PFSK-1 (cell line): Measurements from ENCODE around the gene EPHA4.

Source experiments
- FOXP2 ChIP-seq: optimal IDR thresholded peaks from 2 replicates; pipeline ENCODE3; 2011; ENCODE audit warnings: borderline replicate concordance, control low read depth, inconsistent platforms; ENCODE audit not compliant: insufficient read depth; ENCODE audit errors: extremely low read length, extremely low read depth
- POLR2AphosphoS5 ChIP-seq: IDR thresholded peaks from 2 replicates; pipeline ENCODE4 v1.6.1; 2012; ENCODE audit warnings: low read depth, mild to moderate bottlenecking, control low read depth, low read length, moderate library complexity
- REST ChIP-seq, 2 experiments: IDR thresholded peaks; 2 replicates each; pipeline versions ENCODE4 v1.6.1 to v1.8.0; 2011 to 2012; ENCODE audit warnings: low read depth in 2 of 2, low read length in 2 of 2, control low read depth in 1 of 2, inconsistent platforms in 1 of 2, mild to moderate bottlenecking in 1 of 2, moderate library complexity in 1 of 2; ENCODE audit not compliant: insufficient read depth in 1 of 2
- SIN3A ChIP-seq: IDR thresholded peaks from 2 replicates; pipeline ENCODE4 v1.6.1; 2012; ENCODE audit warnings: mild to moderate bottlenecking, low read length, moderate library complexity, borderline replicate concordance; ENCODE audit not compliant: insufficient read depth
- TAF1 ChIP-seq: IDR thresholded peaks from 2 replicates; pipeline ENCODE4 v1.6.1; 2012; ENCODE audit warnings: low read length, control low read depth, borderline replicate concordance; ENCODE audit not compliant: insufficient read depth

The EPHA4 gene

GRCh38 chr2:221493391-221493790, 78.7 kb downstream of the EPHA4 start:
- no peak for TF ChIP-seq TAF1
- no peak for TF ChIP-seq FOXP2
- no peak for TF ChIP-seq POLR2AphosphoS5

GRCh38 chr2:221492636-221493035, 79.5 kb downstream of the EPHA4 start:
- TF ChIP-seq POLR2AphosphoS5 = no peak
- TF ChIP-seq SIN3A = no peak
- no peak for TF ChIP-seq FOXP2
- TF ChIP-seq REST (IDR thresholded peaks at IDR 0.05; ENCODE audit: insufficient read depth in 1 of 2, low read depth in 2 of 2, low read length in 2 of 2) = no peak
- no peak for TF ChIP-seq TAF1

DNA sequence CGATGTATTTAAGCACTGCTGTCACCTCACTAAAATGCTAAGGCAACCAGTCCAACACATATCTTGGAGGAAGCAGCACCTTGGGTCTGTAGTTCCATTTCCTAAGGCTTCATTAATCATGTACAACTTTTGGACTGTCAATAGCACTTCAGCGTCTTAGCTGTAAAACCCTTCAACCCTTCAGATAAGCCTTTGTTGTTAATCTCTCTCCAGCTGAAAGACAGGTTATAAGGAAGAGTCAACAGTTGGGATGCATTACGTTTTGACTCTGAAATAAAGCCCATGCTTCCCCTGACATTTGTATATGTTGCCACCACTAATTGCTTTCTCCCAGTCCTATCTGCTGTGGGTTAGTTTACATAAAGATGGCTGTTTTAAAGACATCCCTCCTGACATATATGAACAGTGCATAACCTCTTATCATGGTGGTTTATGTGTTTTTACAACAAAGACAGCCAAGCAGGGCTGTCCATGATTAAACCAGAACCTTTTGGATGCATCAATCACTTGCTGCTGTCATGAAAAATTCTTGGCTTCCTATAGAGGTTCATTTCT, 81.5 kb downstream of the EPHA4 start:
- no peak for TF ChIP-seq POLR2AphosphoS5

GRCh38 chr2:221488136-221488807, 83.8 kb downstream of the EPHA4 start:
- TF ChIP-seq POLR2AphosphoS5 = no peak
- no peak for TF ChIP-seq REST (IDR thresholded peaks at IDR 0.05; ENCODE audit: insufficient read depth in 1 of 2, low read depth in 2 of 2, low read length in 2 of 2)
- TF ChIP-seq FOXP2 = no peak
- TF ChIP-seq TAF1 = no peak
- no peak for TF ChIP-seq SIN3A

- no peak for TF ChIP-seq TAF1
- TF ChIP-seq REST (IDR thresholded peaks at IDR 0.05; ENCODE audit: insufficient read depth in 1 of 2, low read depth in 2 of 2, low read length in 2 of 2) = no peak
- TF ChIP-seq POLR2AphosphoS5 = no peak
- no peak for TF ChIP-seq SIN3A
- TF ChIP-seq FOXP2 = no peak
Measured at GRCh38 chr2:221486106-221486505, 86.0 kb downstream of the EPHA4 start.

- TF ChIP-seq POLR2AphosphoS5 (no peak), TAF1 (no peak), REST (IDR thresholded peaks at IDR 0.05; ENCODE audit: insufficient read depth in 1 of 2, low read depth in 2 of 2, low read length in 2 of 2) (no peak), FOXP2 (no peak), SIN3A (no peak)
Measured at GRCh38 chr2:221485503-221485870, 86.6 kb downstream of the EPHA4 start.
